ENCODE results near the gene DPP6.

DNA sequence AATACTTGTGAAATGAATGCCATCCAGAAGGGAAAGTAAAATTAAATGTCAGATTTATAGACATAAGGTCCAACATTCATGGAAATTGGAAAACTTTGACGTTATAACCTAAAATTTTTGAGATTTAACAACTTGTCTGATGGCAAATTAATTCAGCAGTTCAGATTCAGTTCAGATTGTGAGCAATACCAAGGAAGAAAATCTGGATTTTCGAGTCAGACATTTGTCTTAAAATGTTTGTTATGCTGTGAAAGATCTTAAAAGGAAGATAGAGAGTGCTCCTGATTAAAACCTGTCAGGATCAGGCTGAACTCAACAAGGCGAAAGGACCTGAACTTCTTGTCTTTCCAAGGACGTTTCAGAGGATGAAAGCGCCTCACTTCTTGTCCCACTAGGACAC, 629.8 kb downstream of the DPP6 start:
- TF ChIP-seq, protein P1, sequence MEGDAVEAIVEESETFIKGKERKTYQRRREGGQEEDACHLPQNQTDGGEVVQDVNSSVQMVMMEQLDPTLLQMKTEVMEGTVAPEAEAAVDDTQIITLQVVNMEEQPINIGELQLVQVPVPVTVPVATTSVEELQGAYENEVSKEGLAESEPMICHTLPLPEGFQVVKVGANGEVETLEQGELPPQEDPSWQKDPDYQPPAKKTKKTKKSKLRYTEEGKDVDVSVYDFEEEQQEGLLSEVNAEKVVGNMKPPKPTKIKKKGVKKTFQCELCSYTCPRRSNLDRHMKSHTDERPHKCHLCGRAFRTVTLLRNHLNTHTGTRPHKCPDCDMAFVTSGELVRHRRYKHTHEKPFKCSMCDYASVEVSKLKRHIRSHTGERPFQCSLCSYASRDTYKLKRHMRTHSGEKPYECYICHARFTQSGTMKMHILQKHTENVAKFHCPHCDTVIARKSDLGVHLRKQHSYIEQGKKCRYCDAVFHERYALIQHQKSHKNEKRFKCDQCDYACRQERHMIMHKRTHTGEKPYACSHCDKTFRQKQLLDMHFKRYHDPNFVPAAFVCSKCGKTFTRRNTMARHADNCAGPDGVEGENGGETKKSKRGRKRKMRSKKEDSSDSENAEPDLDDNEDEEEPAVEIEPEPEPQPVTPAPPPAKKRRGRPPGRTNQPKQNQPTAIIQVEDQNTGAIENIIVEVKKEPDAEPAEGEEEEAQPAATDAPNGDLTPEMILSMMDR (IDR thresholded peaks at IDR 0.05 in 4 of 5, conservative IDR thresholded peaks at IDR 0.05 in 1 of 5) = no peak
- no peak for TF ChIP-seq POLR2A (IDR thresholded peaks at IDR 0.05)
